ENCODE measurements around the gene DNAL4.

Gene DNAL4

GRCh38 chr22:38755911-38756532 lies 37.9 kb downstream of the DNAL4 start, which contains the start of gene SUN2:
TSS of gene SUN2 (minus strand) at chr22:38755998. CDS start at chr22:38752628, 3,370 bp downstream.
- TF ChIP-seq REST (IDR thresholded peaks at IDR 0.05; ENCODE audit: insufficient read depth in 1 of 2, low read depth in 2 of 2, low read length in 2 of 2) (no peak), FOXP2 (optimal IDR thresholded peaks at IDR 0.05; ENCODE audit: borderline replicate concordance, extremely low read depth, extremely low read length, insufficient read depth) (peak; percentile 24), TAF1 (IDR thresholded peaks at IDR 0.05; ENCODE audit: borderline replicate concordance, insufficient read depth, low read length) (no peak), SIN3A (IDR thresholded peaks at IDR 0.05; ENCODE audit: borderline replicate concordance, insufficient read depth, low read length) (no peak), POLR2AphosphoS5 (IDR thresholded peaks at IDR 0.05; ENCODE audit: low read depth, low read length) (peak; percentile 48)

GRCh38 chr22:38755155-38755910 lies 38.6 kb downstream of the DNAL4 start:
- TF ChIP-seq TAF1 (IDR thresholded peaks at IDR 0.05; ENCODE audit: borderline replicate concordance, insufficient read depth, low read length): peak; percentile 62; the same call in 1 of the 2 replicates
- TF ChIP-seq POLR2AphosphoS5 (IDR thresholded peaks at IDR 0.05; ENCODE audit: low read depth, low read length): no peak

GRCh38 chr22:38754751-38755154 lies 39.2 kb downstream of the DNAL4 start:
- TF ChIP-seq POLR2AphosphoS5 (IDR thresholded peaks at IDR 0.05; ENCODE audit: low read depth, low read length) (no peak), FOXP2 (optimal IDR thresholded peaks at IDR 0.05; ENCODE audit: borderline replicate concordance, extremely low read depth, extremely low read length, insufficient read depth) (no peak)

GRCh38 chr22:38753948-38754750 lies 39.8 kb downstream of the DNAL4 start:
- no peak for TF ChIP-seq SIN3A (IDR thresholded peaks at IDR 0.05; ENCODE audit: borderline replicate concordance, insufficient read depth, low read length)
- no peak for TF ChIP-seq FOXP2 (optimal IDR thresholded peaks at IDR 0.05; ENCODE audit: borderline replicate concordance, extremely low read depth, extremely low read length, insufficient read depth)
- TF ChIP-seq REST (IDR thresholded peaks at IDR 0.05; ENCODE audit: insufficient read depth in 1 of 2, low read depth in 2 of 2, low read length in 2 of 2): no peak
- no peak for TF ChIP-seq TAF1 (IDR thresholded peaks at IDR 0.05; ENCODE audit: borderline replicate concordance, insufficient read depth, low read length)
- TF ChIP-seq POLR2AphosphoS5 (IDR thresholded peaks at IDR 0.05; ENCODE audit: low read depth, low read length): no peak

GRCh38 chr22:38751422-38752346 lies 42.3 kb downstream of the DNAL4 start:
- TF ChIP-seq SIN3A (IDR thresholded peaks at IDR 0.05; ENCODE audit: borderline replicate concordance, insufficient read depth, low read length) (no peak), POLR2AphosphoS5 (IDR thresholded peaks at IDR 0.05; ENCODE audit: low read depth, low read length) (no peak), FOXP2 (optimal IDR thresholded peaks at IDR 0.05; ENCODE audit: borderline replicate concordance, extremely low read depth, extremely low read length, insufficient read depth) (no peak), TAF1 (IDR thresholded peaks at IDR 0.05; ENCODE audit: borderline replicate concordance, insufficient read depth, low read length) (no peak), REST (IDR thresholded peaks at IDR 0.05; ENCODE audit: insufficient read depth in 1 of 2, low read depth in 2 of 2, low read length in 2 of 2) (no peak)

Data from PFSK-1 (cell line).